ENCODE results near the gene PIGH.

The PIGH gene

GRCh38 chr14:67589204-67589770, 10.8 kb downstream of the PIGH start:
- H3K4me3 ChIP-seq (ENCODE audit: low read length, poor library complexity, severe bottlenecking), result no peak overlapping the region
- no peak overlapping the region for H3K4me2 ChIP-seq (ENCODE audit: low read depth, low read length, poor library complexity, severe bottlenecking)
- no peaks in the 10 kb centered on the region for H3F3A ChIP-seq (ENCODE audit: low read depth)
- no peaks in the 10 kb centered on the region for H3K4me1 ChIP-seq (ENCODE audit: insufficient read depth, low read length, poor library complexity, severe bottlenecking)
- no peak overlapping the region for H2AFZ ChIP-seq (ENCODE audit: low read length)
- H3K79me2 ChIP-seq (ENCODE audit: insufficient read depth, low read length), result no peaks in the 10 kb centered on the region
- no peaks in the 10 kb centered on the region for H3K9me3 ChIP-seq (ENCODE audit: insufficient read depth, low read depth, low read length)
- no peaks in the 10 kb centered on the region for H3K9me2 ChIP-seq (replicated peaks; ENCODE audit: low read depth, low read length)
- H3K9ac ChIP-seq (ENCODE audit: low read depth, low read length, poor library complexity, severe bottlenecking), result no peak overlapping the region
- TF ChIP-seq EZH2phosphoT487 (IDR thresholded peaks at IDR 0.05; ENCODE audit: borderline replicate concordance), result no peak
- TF ChIP-seq CTCF (conservative IDR thresholded peaks at IDR 0.05; ENCODE audit: low read length), result no peak
- H3K36me3 ChIP-seq (ENCODE audit: insufficient read depth, low read length), result peaks cover 30% of the 10 kb centered on the region; the same call in 1 of the 2 replicates
- H3K27me3 ChIP-seq (ENCODE audit: insufficient read depth, low read length, poor library complexity, severe bottlenecking), result no peaks in the 10 kb centered on the region
- H4K20me1 ChIP-seq (ENCODE audit: insufficient read depth, low read length, poor library complexity, severe bottlenecking), result no peaks in the 10 kb centered on the region

- no peaks in the 10 kb centered on the region for H3K79me2 ChIP-seq (ENCODE audit: insufficient read depth, low read length)
- no peaks in the 10 kb centered on the region for H3K4me1 ChIP-seq (ENCODE audit: insufficient read depth, low read length, poor library complexity, severe bottlenecking)
- H3K9me2 ChIP-seq (replicated peaks; ENCODE audit: low read depth, low read length), result no peaks in the 10 kb centered on the region
- H3K4me3 ChIP-seq (ENCODE audit: low read length, poor library complexity, severe bottlenecking), result no peak overlapping the region
- H3K9ac ChIP-seq (ENCODE audit: low read depth, low read length, poor library complexity, severe bottlenecking), result no peak overlapping the region
- H4K20me1 ChIP-seq (ENCODE audit: insufficient read depth, low read length, poor library complexity, severe bottlenecking), result no peaks in the 10 kb centered on the region
- H2AFZ ChIP-seq (ENCODE audit: low read length), result no peak overlapping the region
- peaks cover 17% of the 10 kb centered on the region; the same call in 1 of the 2 replicates for H3K36me3 ChIP-seq (ENCODE audit: insufficient read depth, low read length)
- no peaks in the 10 kb centered on the region for H3F3A ChIP-seq (ENCODE audit: low read depth)
- no peaks in the 10 kb centered on the region for H3K9me3 ChIP-seq (ENCODE audit: insufficient read depth, low read depth, low read length)
- H3K27me3 ChIP-seq (ENCODE audit: insufficient read depth, low read length, poor library complexity, severe bottlenecking), result no peaks in the 10 kb centered on the region
- TF ChIP-seq CTCF (conservative IDR thresholded peaks at IDR 0.05; ENCODE audit: low read length) (no peak), EZH2phosphoT487 (IDR thresholded peaks at IDR 0.05; ENCODE audit: borderline replicate concordance) (no peak)
- H3K4me2 ChIP-seq (ENCODE audit: low read depth, low read length, poor library complexity, severe bottlenecking), result no peak overlapping the region
These were observed 13.7 kb downstream of the PIGH start for GRCh38 chr14:67586369-67586768.

GRCh38 chr14:67584978-67585377, 15.1 kb downstream of the PIGH start:
- Histone ChIP-seq H4K20me1 (ENCODE audit: insufficient read depth, low read length, poor library complexity, severe bottlenecking) (no peaks in the 10 kb centered on the region), H3K4me3 (ENCODE audit: low read length, poor library complexity, severe bottlenecking) (no peak overlapping the region), H3K27me3 (ENCODE audit: insufficient read depth, low read length, poor library complexity, severe bottlenecking) (no peaks in the 10 kb centered on the region), H3K9me3 (ENCODE audit: insufficient read depth, low read depth, low read length) (no peaks in the 10 kb centered on the region), H3K9me2 (replicated peaks; ENCODE audit: low read depth, low read length) (no peaks in the 10 kb centered on the region), H3K4me2 (ENCODE audit: low read depth, low read length, poor library complexity, severe bottlenecking) (no peak overlapping the region), H3K4me1 (ENCODE audit: insufficient read depth, low read length, poor library complexity, severe bottlenecking) (no peaks in the 10 kb centered on the region), H3K36me3 (ENCODE audit: insufficient read depth, low read length) (peaks cover 11% of the 10 kb centered on the region; the same call in 1 of the 2 replicates), H3F3A (ENCODE audit: low read depth) (no peaks in the 10 kb centered on the region), H2AFZ (ENCODE audit: low read length) (no peak overlapping the region), H3K79me2 (ENCODE audit: insufficient read depth, low read length) (no peaks in the 10 kb centered on the region), H3K9ac (ENCODE audit: low read depth, low read length, poor library complexity, severe bottlenecking) (no peak overlapping the region)
- no peak for TF ChIP-seq EZH2phosphoT487 (IDR thresholded peaks at IDR 0.05; ENCODE audit: borderline replicate concordance)
- no peak for TF ChIP-seq CTCF (conservative IDR thresholded peaks at IDR 0.05; ENCODE audit: low read length)
